K562 (cell line): ENCODE measurements around the gene SLC5A6. TPM values are rescaled to one million over a fixed set of nuclear protein-coding genes. Genes with fewer than 3 reads are reported as not detected.

Experiments used
- ATAC-seq: fragments of 200-7000 bp; cut with Tn5 transposase; 3 replicates; pipeline ENCODE4 v1.9.1; 2020; ENCODE audit warnings: moderate library complexity
- BruUV-seq: library from RNA; stranded (reverse); fragments of 400-500 nt; replicated peaks from 2 replicates; lab custom pipeline; 2021; lab: Mats Ljungman, UMichigan
- CTCF ChIA-PET: fragments of 300-600 bp; formaldehyde crosslinking; extraction: SDS; loops from one replicate; lab custom pipeline; 2021; ENCODE audit warnings: low intra/inter-chr PET ratio; lab: Yijun Ruan, JAX
- POLR2A ChIA-PET: fragments of 300-600, 350-650 bp; sonication (Branson Sonifier 250); formaldehyde crosslinking; extraction: SDS; loops from one replicate; lab custom pipeline; 2021; ENCODE audit warnings: antibody characterized with exemption, inconsistent platforms; lab: Yijun Ruan, JAX
- DNase-seq, 4 experiments: peaks; one replicate each; pipeline versions ENCODE4 v3.0.0 to v3.0.0-alpha.2; 2011 to 2018; ENCODE audit warnings: low spot score in 3 of 4, mixed read lengths in 3 of 4; ENCODE audit errors: extremely low read depth in 1 of 4
- FAIRE-seq: peaks from 2 replicates; lab custom pipeline; 2011; peaks lifted over from hg19 to GRCh38; lab: Jason Lieb, UNC
- H2AFZ ChIP-seq: 2 replicates; pipeline ENCODE4 v1.6.0; 2011; ENCODE audit warnings: low read depth, low read length, control low read depth, inconsistent platforms
- H3K27ac ChIP-seq: fragments of 200-600 bp; 3 replicates; pipeline ENCODE4 v1.8.0; 2011; ENCODE audit warnings: low read depth, mild to moderate bottlenecking, control low read depth, inconsistent platforms, low read length, moderate library complexity, mixed read lengths; ENCODE audit errors: extremely low read depth
- H3K27me3 ChIP-seq, 2 experiments: fragments of 300-600 bp in 1 of 2; 2 replicates in 1 of 2; 3 replicates in 1 of 2; pipeline versions ENCODE4 v1.6.0 to v1.8.0; 2011; ENCODE audit warnings: inconsistent platforms in 2 of 2, low read length in 2 of 2, mild to moderate bottlenecking in 1 of 2, mixed read lengths in 1 of 2, moderate library complexity in 1 of 2; ENCODE audit not compliant: control insufficient read depth in 2 of 2, insufficient read depth in 2 of 2
- H3K36me3 ChIP-seq: fragments of 300-600 bp; 3 replicates; pipeline ENCODE4 v1.8.0; 2011; ENCODE audit warnings: mild to moderate bottlenecking, low read length, inconsistent platforms; ENCODE audit not compliant: control insufficient read depth, insufficient read depth
- H3K4me1 ChIP-seq, 2 experiments: fragments of 200-600 bp in 1 of 2; replicated peaks in 1 of 2; 2 replicates in 1 of 2; 3 replicates in 1 of 2; pipeline versions ENCODE4 v1.5.1 to v1.8.0; 2011; ENCODE audit warnings: inconsistent platforms in 2 of 2, low read length in 2 of 2, mild to moderate bottlenecking in 1 of 2, mixed read lengths in 1 of 2, moderate library complexity in 1 of 2; ENCODE audit not compliant: control insufficient read depth in 2 of 2, insufficient read depth in 2 of 2
- H3K4me2 ChIP-seq: 2 replicates; pipeline ENCODE4 v1.6.1; 2011; ENCODE audit warnings: low read length, control low read depth, inconsistent platforms, mixed read lengths; ENCODE audit not compliant: insufficient read depth
- H3K4me3 ChIP-seq: fragments of 200-600 bp; sonication (generic), shearing (Covaris generic); 2 replicates; pipeline ENCODE4 v1.5.1; 2016; ENCODE audit warnings: control low read depth, inconsistent platforms
- H3K79me2 ChIP-seq: fragments of 200-600 bp; 3 replicates; pipeline ENCODE4 v1.8.0; 2011; ENCODE audit warnings: low read length, inconsistent platforms; ENCODE audit not compliant: control insufficient read depth, insufficient read depth
- H3K9ac ChIP-seq, 2 experiments: 2 replicates each; pipeline versions ENCODE4 v1.6.0 to v1.6.1; 2011; ENCODE audit warnings: low read depth in 2 of 2, low read length in 2 of 2, control low read depth in 1 of 2, inconsistent platforms in 1 of 2, mild to moderate bottlenecking in 1 of 2, mixed read lengths in 1 of 2; ENCODE audit not compliant: insufficient read depth in 1 of 2
- H3K9me1 ChIP-seq: one replicate; pipeline ENCODE4 v1.6.0; 2011; ENCODE audit warnings: inconsistent platforms, mild to moderate bottlenecking, low read length, moderate library complexity; ENCODE audit not compliant: control insufficient read depth, insufficient read depth
- H3K9me3 ChIP-seq: replicated peaks from 2 replicates; pipeline ENCODE4 v1.5.1; 2011; ENCODE audit warnings: low read depth, low read length, inconsistent platforms; ENCODE audit not compliant: control insufficient read depth, insufficient read depth
- H4K20me1 ChIP-seq: replicated peaks from 2 replicates; pipeline ENCODE4 v1.6.1; 2011; ENCODE audit warnings: low read length, inconsistent platforms, mixed read lengths; ENCODE audit not compliant: control insufficient read depth, insufficient read depth
- KHSRP ChIP-seq: fragments of 450-650 bp; IDR thresholded peaks from 2 replicates; pipeline ENCODE4 v1.6.1; 2017
- PHF20 ChIP-seq: fragments of 450-650 bp; IDR thresholded peaks from 2 replicates; pipeline ENCODE4 v1.6.1; 2018; ENCODE audit not compliant: partially characterized antibody
- SMAD3 ChIP-seq: fragments of 450-650 bp; formaldehyde crosslinking; conservative IDR thresholded peaks from 2 replicates; pipeline ENCODE4 v1.4.0; 2020; ENCODE audit warnings: mild to moderate bottlenecking
- TCF15 ChIP-seq: fragments of 250-450 bp; sonication (Bioruptor Pico); IDR thresholded peaks from 2 replicates; pipeline ENCODE4 v1.8.0; 2022; ENCODE audit warnings: moderate library complexity, mild to moderate bottlenecking, inconsistent platforms
- ZC3H8 ChIP-seq: fragments of 450-650 bp; IDR thresholded peaks from 2 replicates; pipeline ENCODE4 v1.6.1; 2017
- ZNF133 ChIP-seq: fragments of 250-450 bp; sonication (Bioruptor Pico); IDR thresholded peaks from 2 replicates; pipeline ENCODE4 v1.4.0; 2020; ENCODE audit warnings: mild to moderate bottlenecking
- ZNF224 ChIP-seq: sonication (generic); formaldehyde crosslinking; IDR thresholded peaks from 2 replicates; pipeline ENCODE4 v1.8.0; 2022; ENCODE audit warnings: mild to moderate bottlenecking, missing genetic modification reagents
- ZNF239 ChIP-seq: fragments of 250-450 bp; sonication (Bioruptor Pico); IDR thresholded peaks from 2 replicates; pipeline ENCODE4 v1.4.0; 2020; ENCODE audit warnings: mild to moderate bottlenecking
- ZNF318 ChIP-seq, 2 experiments: fragments of 450-650 bp; IDR thresholded peaks; 2 replicates each; pipeline ENCODE4 v1.6.1; 2016; ENCODE audit warnings: mild to moderate bottlenecking in 2 of 2, borderline replicate concordance in 1 of 2, low read depth in 1 of 2, moderate library complexity in 1 of 2
- WGBS: fragments of 100-300 bp; shearing (Covaris generic); methylation state at CpG from one replicate; pipeline ENCODE4 v1.1.6; 2016; ENCODE audit warnings: low coverage, mixed read lengths; ENCODE audit not compliant: insufficient coverage; ENCODE audit errors: missing lambda C conversion rate; 5-methylcytosine and 5-hydroxymethylcytosine counted together
- in situ Hi-C: fragments of 300-500 bp; cut with MboI; formaldehyde crosslinking; loops from 4 replicates; pipeline ENCODE4 v1.15.0; 2018; ENCODE audit warnings: inconsistent platforms, mixed read lengths
- intact Hi-C: fragments of 100-400 bp; cut with micrococcal nuclease; formaldehyde crosslinking; loops from 2 replicates; pipeline ENCODE4 v1.14.2; 2022
- polyA plus RNA-seq, 8 experiments: library from polyadenylated mRNA; depleted of rRNA in 4 of 8; stranded (reverse) in 5 of 8; unstranded in 3 of 8; fragments of >200 nt; fragmentation: Nextera tagmentation in 2 of 8; fragmentation: Illumina TruSeq in 1 of 8; extraction: Ambion mirVana in 2 of 8; extraction: Trizol in 1 of 8; gene quantifications; 2 replicates each; pipeline versions ENCODE4 v1.2.1 to v1.2.3, GENCODE V29; 2011 to 2014; ENCODE audit warnings: inconsistent platforms in 1 of 8, missing spikeins in 1 of 8
- total RNA-seq, 7 experiments: library from RNA; depleted of rRNA in 6 of 7; stranded (reverse); fragments of >200 nt in 6 of 7; fragmentation: Illumina TruSeq in 2 of 7; extraction: Trizol in 2 of 7; gene quantifications; 2 replicates each; pipeline versions ENCODE4 v1.2.1 to v1.2.3, GENCODE V29; 2011 to 2021; ENCODE audit warnings: low replicate concordance in 1 of 7
- TF ChIP-seq, protein P1 (sequence below): IDR thresholded peaks from 2 replicates; pipeline ENCODE4 v1.6.1; 2012; ENCODE audit warnings: low read depth, low read length, improper control_type of control experiment, borderline replicate concordance
- TF ChIP-seq, protein P2 (sequence below): fragments of 250-450 bp; sonication (Bioruptor Pico); IDR thresholded peaks from 2 replicates; pipeline ENCODE4 v1.8.0; 2022; ENCODE audit warnings: inconsistent platforms

Gene SLC5A6
- total and polyA plus RNA-seq, 9 of the 15 experiments (the other 6 are each of a cell fraction or from before 2014, with no cell fraction given) = 32.6 to 137 (median 107) TPM

DNA sequence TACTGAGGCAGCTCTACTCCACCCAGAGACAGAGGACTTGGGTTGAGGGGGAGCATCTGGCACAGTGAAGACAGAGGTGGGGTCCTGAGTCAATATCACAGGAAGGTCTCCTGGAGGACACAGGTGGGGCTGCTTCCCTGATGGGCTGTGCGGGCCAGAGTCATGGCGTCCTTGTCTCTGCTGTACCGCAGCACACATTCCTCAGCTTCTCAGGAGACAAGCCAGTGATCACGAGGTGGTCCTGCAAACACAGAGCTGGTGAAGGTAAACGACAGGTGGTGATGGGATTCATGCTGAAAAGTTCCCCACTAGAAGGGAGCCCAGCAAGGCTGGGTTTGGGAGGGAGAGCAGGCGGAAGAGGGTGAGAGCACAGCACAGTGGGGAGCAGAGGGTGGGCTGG is 53.6 kb downstream of the SLC5A6 start:
- POLR2A ChIA-PET = interaction anchor here (1.0 to 1.6 kb wide), 2 partner anchors 18 to 120 kb away, joined by 4 to 5 read pairs; no protein-coding TSS in a partner anchor
- H2AFZ ChIP-seq = peak overlapping the region; percentile 19; the same call in 1 of the 2 replicates
- TF ChIP-seq PHF20 (no peak), ZNF318 (IDR thresholded peaks at IDR 0.05; ENCODE audit: borderline replicate concordance in 1 of 2, low read depth in 1 of 2) (no peak), ZNF239 (no peak), ZNF133 (CRISPR knock-in tag) (no peak), SMAD3 (CRISPR knock-in tag) (no peak), ZNF224 (CRISPR knock-in tag) (no peak), KHSRP (no peak), ZC3H8 (no peak), TCF15 (CRISPR knock-in tag) (no peak)
- TF ChIP-seq, protein P1, sequence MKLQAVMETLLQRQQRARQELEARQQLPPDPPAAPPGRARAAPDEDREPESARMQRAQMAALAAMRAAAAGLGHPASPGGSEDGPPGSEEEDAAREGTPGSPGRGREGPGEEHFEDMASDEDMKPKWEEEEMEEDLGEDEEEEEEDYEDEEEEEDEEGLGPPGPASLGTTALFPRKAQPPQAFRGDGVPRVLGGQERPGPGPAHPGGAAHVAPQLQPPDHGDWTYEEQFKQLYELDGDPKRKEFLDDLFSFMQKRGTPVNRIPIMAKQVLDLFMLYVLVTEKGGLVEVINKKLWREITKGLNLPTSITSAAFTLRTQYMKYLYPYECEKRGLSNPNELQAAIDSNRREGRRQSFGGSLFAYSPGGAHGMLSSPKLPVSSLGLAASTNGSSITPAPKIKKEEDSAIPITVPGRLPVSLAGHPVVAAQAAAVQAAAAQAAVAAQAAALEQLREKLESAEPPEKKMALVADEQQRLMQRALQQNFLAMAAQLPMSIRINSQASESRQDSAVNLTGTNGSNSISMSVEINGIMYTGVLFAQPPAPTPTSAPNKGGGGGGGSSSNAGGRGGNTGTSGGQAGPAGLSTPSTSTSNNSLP = no peak
- TF ChIP-seq, protein P2, sequence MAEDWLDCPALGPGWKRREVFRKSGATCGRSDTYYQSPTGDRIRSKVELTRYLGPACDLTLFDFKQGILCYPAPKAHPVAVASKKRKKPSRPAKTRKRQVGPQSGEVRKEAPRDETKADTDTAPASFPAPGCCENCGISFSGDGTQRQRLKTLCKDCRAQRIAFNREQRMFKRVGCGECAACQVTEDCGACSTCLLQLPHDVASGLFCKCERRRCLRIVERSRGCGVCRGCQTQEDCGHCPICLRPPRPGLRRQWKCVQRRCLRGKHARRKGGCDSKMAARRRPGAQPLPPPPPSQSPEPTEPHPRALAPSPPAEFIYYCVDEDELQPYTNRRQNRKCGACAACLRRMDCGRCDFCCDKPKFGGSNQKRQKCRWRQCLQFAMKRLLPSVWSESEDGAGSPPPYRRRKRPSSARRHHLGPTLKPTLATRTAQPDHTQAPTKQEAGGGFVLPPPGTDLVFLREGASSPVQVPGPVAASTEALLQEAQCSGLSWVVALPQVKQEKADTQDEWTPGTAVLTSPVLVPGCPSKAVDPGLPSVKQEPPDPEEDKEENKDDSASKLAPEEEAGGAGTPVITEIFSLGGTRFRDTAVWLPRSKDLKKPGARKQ (CRISPR knock-in tag) = no peak

More for the DNA sequence above, 53.6 kb downstream of the SLC5A6 start:
- no peaks in the 10 kb centered on the region for H3K36me3 ChIP-seq
- 0 out of 3 replicates have a peak, but pooled peaks have one; percentile 12 for ATAC-seq
- peak overlapping the region in 1 of 2 experiments; percentile 57; a peak in 2 of 4 replicates for H3K9ac ChIP-seq
- H3K27ac ChIP-seq = no peak overlapping the region
- no peak for FAIRE-seq
- DNase-seq = no peak
- H4K20me1 ChIP-seq = no peaks in the 10 kb centered on the region
- BruUV-seq = no TSS peak
- H3K4me2 ChIP-seq = no peak overlapping the region
- CTCF ChIA-PET = no interaction called here
- in situ Hi-C loops = no loop called here
- H3K9me1 ChIP-seq = no peaks in the 10 kb centered on the region
- no peaks in the 10 kb centered on the region for H3K79me2 ChIP-seq
- H3K4me1 ChIP-seq = peaks cover 0 to 13% of the 10 kb centered on the region in 2 experiments; a peak in 3 of 5 replicates
- H3K27me3 ChIP-seq = no peaks in the 10 kb centered on the region
- H3K4me3 ChIP-seq = no peak overlapping the region
- intact Hi-C loops = no loop called here
- WGBS = 51% methylated on average over 6 of the region's 6 CpGs
- H3K9me3 ChIP-seq = no peaks in the 10 kb centered on the region
